Measurements from ENCODE around the gene DNAJC5.

DNAJC5 gene

GRCh38 chr20:63979557-63980316 is 84.8 kb downstream of the DNAJC5 start, which contains the start of gene SAMD10:
Gene SAMD10 (minus strand): TSS chr20:63979642. CDS start chr20:63979467, 175 bp downstream.
- peak in 2 of 4 experiments; percentile 81 to 88 for DNase-seq (ENCODE audit: low read depth in 4 of 4, low spot score in 1 of 4)

GRCh38 chr20:63980317-63980805 is 85.4 kb downstream of the DNAJC5 start:
- no peak for DNase-seq (ENCODE audit: low read depth in 4 of 4, low spot score in 1 of 4)

- DNase-seq (ENCODE audit: low read depth in 4 of 4, low spot score in 1 of 4), result peak; percentile 90 to 94 (median 91)
Observed at GRCh38 chr20:63980806-63981728, 86.1 kb downstream of the DNAJC5 start, which contains the start of gene PRPF6. Gene PRPF6 (plus strand): TSS chr20:63981132. CDS start chr20:63981246, 114 bp downstream.

GRCh38 chr20:63982937-63983336 is 88.0 kb downstream of the DNAJC5 start:
- DNase-seq (ENCODE audit: low read depth in 4 of 4, low spot score in 1 of 4), result no peak

All from stimulated activated CD4-positive, alpha-beta T cell treated with anti-CD3 and anti-CD28 coated beads, Interleukin-1b, Interleukin-23, amount 100 ng/mL, for 24 hours (primary cell).